ENCODE measurements around the gene DSCAML1.

The DSCAML1 gene

GRCh38 chr11:117541211-117541610 is 255.8 kb downstream of the DSCAML1 start:
- DNase-seq: no peak

GRCh38 chr11:117538263-117539135 is 258.5 kb downstream of the DSCAML1 start:
- DNase-seq: no peak

GRCh38 chr11:117535850-117536411 is 261.1 kb downstream of the DSCAML1 start:
- no peak for DNase-seq

- peak in 1 of 2 experiments; percentile 2 for DNase-seq
Observed at GRCh38 chr11:117535201-117535849, 261.7 kb downstream of the DSCAML1 start.

GRCh38 chr11:117532568-117532967 is 264.4 kb downstream of the DSCAML1 start:
- no peak for DNase-seq

GRCh38 chr11:117529816-117530215 is 267.2 kb downstream of the DSCAML1 start:
- DNase-seq: no peak

GRCh38 chr11:117528097-117528721 is 268.8 kb downstream of the DSCAML1 start:
- no peak for DNase-seq

GRCh38 chr11:117527271-117527670 is 269.7 kb downstream of the DSCAML1 start:
- no peak for DNase-seq

GRCh38 chr11:117525866-117526542 is 271.0 kb downstream of the DSCAML1 start:
- DNase-seq: no peak

GRCh38 chr11:117524468-117525183 is 272.4 kb downstream of the DSCAML1 start:
- no peak for DNase-seq

- DNase-seq: no peak
Observed at GRCh38 chr11:117523680-117524079, 273.3 kb downstream of the DSCAML1 start.

GRCh38 chr11:117521974-117522373 is 275.0 kb downstream of the DSCAML1 start:
- no peak for DNase-seq

GRCh38 chr11:117520966-117521365 is 276.1 kb downstream of the DSCAML1 start:
- no peak for DNase-seq

- no peak for DNase-seq
Observed at GRCh38 chr11:117520201-117520600, 276.8 kb downstream of the DSCAML1 start.

GRCh38 chr11:117519590-117519989 is 277.4 kb downstream of the DSCAML1 start:
- DNase-seq: no peak

- DNase-seq: no peak
Observed at GRCh38 chr11:117519170-117519569, 277.8 kb downstream of the DSCAML1 start.

GRCh38 chr11:117518455-117518854 is 278.6 kb downstream of the DSCAML1 start:
- DNase-seq: no peak

- DNase-seq: no peak
Observed at GRCh38 chr11:117517097-117517496, 279.9 kb downstream of the DSCAML1 start.

GRCh38 chr11:117515892-117516787 is 280.9 kb downstream of the DSCAML1 start:
- no peak for DNase-seq

GRCh38 chr11:117514256-117514655 is 282.8 kb downstream of the DSCAML1 start:
- DNase-seq: no peak

GRCh38 chr11:117513666-117514065 is 283.4 kb downstream of the DSCAML1 start:
- no peak for DNase-seq
